Activated T-helper 2 cell treated with anti-CD3 and anti-CD28 coated beads, Interferon-gamma antibody, Interleukin-2, Interleukin-4, amounts not matched to agents 10 μg/mL and 5 μg/mL and 100 μg/mL, durations not matched to agents 14 hours and 24 hours and 36 hours (primary cell): Measurements from ENCODE around the gene MUC6. TPM values are rescaled to one million over a fixed set of nuclear protein-coding genes. Genes with fewer than 3 reads are reported as not detected.

ENCODE experiments used
- DNase-seq: peaks from one replicate; pipeline ENCODE4 v3.0.0; 2021; ENCODE audit warnings: low spot score
- H3K27ac Mint-ChIP-seq: one replicate; pipeline ENCODE4 v1.8.0; 2021; ENCODE audit warnings: mixed read lengths
- H3K27me3 Mint-ChIP-seq: one replicate; pipeline ENCODE4 v1.8.0; 2021; ENCODE audit warnings: low read depth, mixed read lengths
- H3K36me3 Mint-ChIP-seq: one replicate; pipeline ENCODE4 v1.8.0; 2021; ENCODE audit warnings: low read depth, mixed read lengths
- H3K4me1 Mint-ChIP-seq: one replicate; pipeline ENCODE4 v1.8.0; 2021; ENCODE audit warnings: low read depth, mixed read lengths
- H3K4me3 Mint-ChIP-seq: one replicate; pipeline ENCODE4 v1.8.0; 2021; ENCODE audit warnings: low read depth, mild to moderate bottlenecking, moderate library complexity, mixed read lengths
- H3K9me3 Mint-ChIP-seq: one replicate; pipeline ENCODE4 v1.8.0; 2021; ENCODE audit warnings: mixed read lengths
- intact Hi-C: fragments of 100-400 bp; cut with micrococcal nuclease; formaldehyde crosslinking; loops from one replicate; pipeline ENCODE4 v1.15.1; 2023
- total RNA-seq: library from RNA; stranded (reverse); gene quantifications from 2 replicates; pipeline ENCODE4 v1.2.3, GENCODE V29; 2022

The MUC6 gene, protein sequence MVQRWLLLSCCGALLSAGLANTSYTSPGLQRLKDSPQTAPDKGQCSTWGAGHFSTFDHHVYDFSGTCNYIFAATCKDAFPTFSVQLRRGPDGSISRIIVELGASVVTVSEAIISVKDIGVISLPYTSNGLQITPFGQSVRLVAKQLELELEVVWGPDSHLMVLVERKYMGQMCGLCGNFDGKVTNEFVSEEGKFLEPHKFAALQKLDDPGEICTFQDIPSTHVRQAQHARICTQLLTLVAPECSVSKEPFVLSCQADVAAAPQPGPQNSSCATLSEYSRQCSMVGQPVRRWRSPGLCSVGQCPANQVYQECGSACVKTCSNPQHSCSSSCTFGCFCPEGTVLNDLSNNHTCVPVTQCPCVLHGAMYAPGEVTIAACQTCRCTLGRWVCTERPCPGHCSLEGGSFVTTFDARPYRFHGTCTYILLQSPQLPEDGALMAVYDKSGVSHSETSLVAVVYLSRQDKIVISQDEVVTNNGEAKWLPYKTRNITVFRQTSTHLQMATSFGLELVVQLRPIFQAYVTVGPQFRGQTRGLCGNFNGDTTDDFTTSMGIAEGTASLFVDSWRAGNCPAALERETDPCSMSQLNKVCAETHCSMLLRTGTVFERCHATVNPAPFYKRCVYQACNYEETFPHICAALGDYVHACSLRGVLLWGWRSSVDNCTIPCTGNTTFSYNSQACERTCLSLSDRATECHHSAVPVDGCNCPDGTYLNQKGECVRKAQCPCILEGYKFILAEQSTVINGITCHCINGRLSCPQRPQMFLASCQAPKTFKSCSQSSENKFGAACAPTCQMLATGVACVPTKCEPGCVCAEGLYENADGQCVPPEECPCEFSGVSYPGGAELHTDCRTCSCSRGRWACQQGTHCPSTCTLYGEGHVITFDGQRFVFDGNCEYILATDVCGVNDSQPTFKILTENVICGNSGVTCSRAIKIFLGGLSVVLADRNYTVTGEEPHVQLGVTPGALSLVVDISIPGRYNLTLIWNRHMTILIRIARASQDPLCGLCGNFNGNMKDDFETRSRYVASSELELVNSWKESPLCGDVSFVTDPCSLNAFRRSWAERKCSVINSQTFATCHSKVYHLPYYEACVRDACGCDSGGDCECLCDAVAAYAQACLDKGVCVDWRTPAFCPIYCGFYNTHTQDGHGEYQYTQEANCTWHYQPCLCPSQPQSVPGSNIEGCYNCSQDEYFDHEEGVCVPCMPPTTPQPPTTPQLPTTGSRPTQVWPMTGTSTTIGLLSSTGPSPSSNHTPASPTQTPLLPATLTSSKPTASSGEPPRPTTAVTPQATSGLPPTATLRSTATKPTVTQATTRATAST (N-terminal part only)
- total RNA-seq, result not detected in 2 replicates

DNA sequence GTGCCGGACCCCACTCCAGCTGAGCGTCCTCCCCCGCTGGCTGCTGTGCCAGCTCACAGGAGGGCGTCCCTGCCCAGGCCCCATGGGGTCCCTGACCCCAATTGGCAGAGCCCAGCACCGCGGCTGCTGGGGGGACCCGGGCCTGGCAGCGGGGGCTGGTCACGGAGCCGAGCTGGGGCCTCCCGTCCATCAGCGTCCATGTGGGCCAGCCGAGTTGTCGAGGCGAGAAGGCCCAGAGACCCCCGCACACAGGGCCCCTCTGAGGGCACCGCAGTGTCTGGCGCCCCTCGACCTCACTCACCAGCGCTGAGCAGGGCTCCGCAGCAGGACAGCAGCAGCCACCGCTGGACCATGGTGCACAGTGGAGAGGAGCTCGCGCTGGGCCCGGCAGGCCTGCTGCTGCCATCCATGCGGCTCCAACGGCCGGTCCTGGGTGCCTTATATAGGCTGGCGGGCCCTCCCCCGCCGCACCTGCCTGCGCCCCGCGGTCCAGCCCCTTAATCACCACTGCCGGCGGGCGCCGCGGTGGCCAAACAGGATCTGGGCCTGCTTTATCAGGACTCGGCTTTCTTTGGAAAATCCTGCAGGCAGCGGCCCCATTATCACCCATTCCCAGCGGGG is at the start of gene MUC6:
TSS of gene MUC6 (minus strand) at position 416 of the 621 bp plus-strand sequence. CDS start at position 353, 63 bp downstream.
- Mint-ChIP-seq H3K27me3 (no peaks in the 10 kb centered on the region), H3K9me3 (no peaks in the 10 kb centered on the region), H3K36me3 (no peaks in the 10 kb centered on the region), H3K4me3 (no peak within 1 kb of the TSS), H3K27ac (no peak within 1 kb of the TSS), H3K4me1 (no peaks in the 10 kb centered on the region)
- no peak for DNase-seq
- intact Hi-C loops, result no loop called here

DNA sequence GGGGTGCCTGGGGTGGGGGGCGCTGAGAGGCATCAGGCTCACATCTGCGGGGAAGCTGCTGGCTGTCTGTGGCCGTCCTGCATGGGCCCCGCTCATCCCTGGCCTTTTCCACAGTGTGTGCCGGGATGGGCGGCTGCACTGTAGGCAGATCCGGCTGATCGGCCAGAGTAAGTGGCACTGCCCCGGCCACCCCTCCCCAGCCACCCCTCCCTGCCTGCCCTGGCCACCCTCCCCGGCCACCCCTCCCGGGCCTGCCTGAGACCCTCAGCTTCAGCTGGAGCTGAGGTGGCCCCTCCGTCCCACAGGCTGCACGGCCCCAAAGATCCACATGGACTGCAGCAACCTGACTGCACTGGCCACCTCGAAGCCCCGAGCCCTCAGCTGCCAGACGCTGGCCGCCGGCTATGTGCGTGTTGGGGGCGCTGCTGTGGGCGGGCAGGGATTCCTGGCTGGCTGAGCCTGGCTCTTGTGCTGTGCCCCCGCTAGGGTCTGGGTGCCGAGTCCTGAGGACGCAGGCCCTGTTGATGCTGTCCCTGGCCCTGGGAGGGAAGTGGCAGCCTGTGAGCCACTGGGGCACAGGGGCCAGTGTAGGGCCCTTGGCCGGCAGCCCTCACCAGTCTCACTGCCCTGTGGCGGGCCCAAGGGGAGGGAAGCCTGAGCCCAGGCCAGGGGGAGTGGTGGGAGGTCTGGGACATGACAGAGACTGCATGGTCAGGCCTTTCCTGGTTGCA is 49.1 kb upstream of the MUC6 start:
- intact Hi-C loops, result no loop called here
- Mint-ChIP-seq H3K27ac (no peak overlapping the region), H3K4me3 (no peak overlapping the region), H3K27me3 (no peaks in the 10 kb centered on the region), H3K36me3 (no peaks in the 10 kb centered on the region), H3K9me3 (no peaks in the 10 kb centered on the region), H3K4me1 (no peaks in the 10 kb centered on the region)
- DNase-seq, result no peak

DNA sequence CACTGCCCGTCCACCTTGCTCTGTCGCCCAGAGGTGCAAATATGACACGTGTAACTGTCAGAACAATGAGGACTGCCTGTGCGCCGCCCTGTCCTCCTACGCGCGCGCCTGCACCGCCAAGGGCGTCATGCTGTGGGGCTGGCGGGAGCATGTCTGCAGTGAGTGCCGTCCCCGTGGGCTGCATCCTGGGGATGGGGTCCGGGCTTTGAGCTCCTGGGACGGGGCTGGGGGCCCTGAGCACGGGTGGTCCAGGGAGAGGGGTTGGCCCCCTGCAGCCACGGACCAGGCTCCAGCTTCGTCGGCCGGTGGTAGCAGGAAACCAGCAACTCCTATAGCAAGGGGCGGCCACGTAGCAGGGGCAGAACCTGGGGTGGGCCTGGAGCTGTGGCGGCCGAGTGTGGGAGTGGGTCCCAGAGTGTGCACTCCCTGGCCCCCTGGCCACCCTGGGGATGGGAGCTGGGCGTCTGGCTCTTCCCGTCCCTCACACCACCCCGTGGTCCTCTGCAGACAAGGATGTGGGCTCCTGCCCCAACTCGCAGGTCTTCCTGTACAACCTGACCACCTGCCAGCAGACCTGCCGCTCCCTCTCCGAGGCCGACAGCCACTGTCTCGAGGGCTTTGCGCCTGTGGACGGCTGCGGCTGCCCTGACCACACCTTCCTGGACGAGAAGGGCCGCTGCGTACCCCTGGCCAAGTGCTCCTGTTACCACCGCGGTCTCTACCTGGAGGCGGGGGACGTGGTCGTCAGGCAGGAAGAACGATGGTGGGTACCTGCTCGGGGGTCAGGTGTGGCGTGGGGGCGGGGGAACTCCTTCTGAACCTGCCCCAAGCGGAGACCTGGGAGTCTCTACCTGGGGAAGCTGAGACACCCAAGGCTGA is 48.3 kb upstream of the MUC6 start:
- intact Hi-C loops, result no loop called here
- no peak for DNase-seq
- Mint-ChIP-seq H3K27me3 (no peaks in the 10 kb centered on the region), H3K4me3 (no peak overlapping the region), H3K27ac (no peak overlapping the region), H3K36me3 (no peaks in the 10 kb centered on the region), H3K4me1 (no peaks in the 10 kb centered on the region), H3K9me3 (no peaks in the 10 kb centered on the region)

DNA sequence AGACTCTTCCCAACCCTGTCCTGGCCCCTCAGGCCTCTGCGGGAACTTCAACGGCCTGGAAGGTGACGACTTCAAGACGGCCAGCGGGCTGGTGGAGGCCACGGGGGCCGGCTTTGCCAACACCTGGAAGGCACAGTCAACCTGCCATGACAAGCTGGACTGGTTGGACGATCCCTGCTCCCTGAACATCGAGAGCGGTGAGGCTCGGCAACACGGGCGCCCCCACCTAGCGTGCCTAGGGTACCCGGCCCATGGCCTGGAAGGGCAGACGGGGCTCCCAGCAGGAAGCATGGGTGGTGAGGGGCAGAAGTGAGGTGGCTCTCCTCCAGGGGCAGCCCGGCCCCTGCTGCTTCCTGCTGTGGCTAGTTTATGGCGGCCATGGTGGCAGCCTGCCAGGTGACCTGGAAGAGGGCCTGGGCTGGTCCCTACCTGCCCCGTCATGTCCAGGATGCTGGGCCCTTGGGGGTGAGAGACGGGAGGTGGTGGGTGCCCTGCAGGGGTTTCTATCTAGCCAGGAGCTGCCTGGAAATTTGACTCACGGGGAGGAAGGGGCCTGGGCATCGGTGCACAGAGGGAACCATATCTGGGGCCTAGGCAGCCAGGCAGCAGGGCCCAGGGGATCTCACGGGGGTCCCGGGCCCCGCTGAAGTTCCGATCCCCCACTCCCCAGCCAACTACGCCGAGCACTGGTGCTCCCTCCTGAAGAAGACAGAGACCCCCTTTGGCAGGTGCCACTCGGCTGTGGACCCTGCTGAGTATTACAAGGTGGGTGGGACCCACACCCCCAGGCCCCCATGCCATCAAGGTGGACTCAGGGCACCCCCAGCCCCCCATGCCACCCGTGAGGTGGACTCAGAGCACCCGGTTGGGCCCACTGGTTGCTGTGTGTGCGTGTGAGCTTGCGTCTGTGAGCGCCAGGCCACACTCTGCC is 47.4 kb upstream of the MUC6 start:
- no peak for DNase-seq
- Mint-ChIP-seq H3K9me3 (no peaks in the 10 kb centered on the region), H3K36me3 (no peaks in the 10 kb centered on the region), H3K27ac (no peak overlapping the region), H3K27me3 (no peaks in the 10 kb centered on the region), H3K4me3 (no peak overlapping the region), H3K4me1 (no peaks in the 10 kb centered on the region)
- intact Hi-C loops, result no loop called here

DNA sequence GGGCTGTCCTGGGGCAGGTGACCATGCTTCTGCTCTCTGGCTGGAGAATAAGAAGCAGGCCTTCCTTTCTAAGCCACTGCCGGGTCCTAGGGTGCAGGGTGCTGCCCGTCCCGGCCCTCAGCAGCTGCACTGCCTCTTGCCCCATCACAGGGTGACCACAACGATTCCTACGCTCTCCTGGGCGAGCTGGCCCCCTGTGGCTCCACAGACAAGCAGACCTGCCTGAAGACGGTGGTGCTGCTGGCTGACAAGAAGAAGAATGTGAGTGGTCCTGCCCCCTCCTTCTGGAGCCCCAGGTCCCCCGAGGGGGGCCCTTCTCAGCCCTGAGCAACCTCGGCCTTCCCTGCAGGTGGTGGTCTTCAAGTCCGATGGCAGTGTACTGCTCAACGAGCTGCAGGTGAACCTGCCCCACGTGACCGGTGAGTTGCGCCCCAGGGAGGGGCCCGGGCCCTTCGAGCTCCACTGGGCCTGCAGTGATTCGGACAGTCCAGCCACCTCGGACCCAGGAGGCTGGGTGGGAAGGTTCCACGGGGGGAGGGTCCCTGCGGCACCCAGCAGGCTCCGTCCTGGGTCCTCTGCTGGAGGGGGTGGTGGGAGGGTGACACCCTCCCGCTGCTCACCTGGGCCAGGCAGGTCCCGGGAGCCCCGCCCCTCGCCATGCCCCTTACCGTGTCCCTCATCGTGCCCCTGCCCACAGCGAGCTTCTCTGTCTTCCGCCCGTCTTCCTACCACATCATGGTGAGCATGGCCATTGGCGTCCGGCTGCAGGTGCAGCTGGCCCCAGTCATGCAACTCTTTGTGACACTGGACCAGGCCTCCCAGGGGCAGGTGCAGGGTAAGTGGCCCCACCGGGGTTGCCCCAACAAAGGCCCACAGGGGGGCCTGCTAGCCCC is 46.5 kb upstream of the MUC6 start:
- Mint-ChIP-seq H3K36me3 (no peaks in the 10 kb centered on the region), H3K4me1 (no peaks in the 10 kb centered on the region), H3K4me3 (no peak overlapping the region), H3K27ac (no peak overlapping the region), H3K27me3 (no peaks in the 10 kb centered on the region), H3K9me3 (no peaks in the 10 kb centered on the region)
- DNase-seq, result no peak
- intact Hi-C loops, result no loop called here

DNA sequence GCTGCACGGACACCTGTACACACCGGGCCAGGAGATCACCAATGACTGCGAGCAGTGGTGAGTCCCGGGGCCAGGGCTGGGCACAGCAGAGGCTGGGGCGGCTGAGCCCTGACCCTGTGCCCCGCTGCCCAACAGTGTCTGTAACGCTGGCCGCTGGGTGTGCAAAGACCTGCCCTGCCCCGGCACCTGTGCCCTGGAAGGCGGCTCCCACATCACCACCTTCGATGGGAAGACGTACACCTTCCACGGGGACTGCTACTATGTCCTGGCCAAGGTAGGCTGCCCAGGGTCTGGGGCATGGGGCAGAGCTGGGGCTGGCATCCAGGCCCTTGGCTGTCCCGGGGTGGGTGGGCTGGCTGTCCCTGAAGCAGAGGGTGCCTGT is 45.8 kb upstream of the MUC6 start:
- H3K4me1 Mint-ChIP-seq, result no peaks in the 10 kb centered on the region
- no peaks in the 10 kb centered on the region for H3K36me3 Mint-ChIP-seq
- no peaks in the 10 kb centered on the region for H3K27me3 Mint-ChIP-seq
- DNase-seq, result no peak
- no peak overlapping the region for H3K4me3 Mint-ChIP-seq
- intact Hi-C loops, result no loop called here
- no peak overlapping the region for H3K27ac Mint-ChIP-seq
- no peaks in the 10 kb centered on the region for H3K9me3 Mint-ChIP-seq

DNA sequence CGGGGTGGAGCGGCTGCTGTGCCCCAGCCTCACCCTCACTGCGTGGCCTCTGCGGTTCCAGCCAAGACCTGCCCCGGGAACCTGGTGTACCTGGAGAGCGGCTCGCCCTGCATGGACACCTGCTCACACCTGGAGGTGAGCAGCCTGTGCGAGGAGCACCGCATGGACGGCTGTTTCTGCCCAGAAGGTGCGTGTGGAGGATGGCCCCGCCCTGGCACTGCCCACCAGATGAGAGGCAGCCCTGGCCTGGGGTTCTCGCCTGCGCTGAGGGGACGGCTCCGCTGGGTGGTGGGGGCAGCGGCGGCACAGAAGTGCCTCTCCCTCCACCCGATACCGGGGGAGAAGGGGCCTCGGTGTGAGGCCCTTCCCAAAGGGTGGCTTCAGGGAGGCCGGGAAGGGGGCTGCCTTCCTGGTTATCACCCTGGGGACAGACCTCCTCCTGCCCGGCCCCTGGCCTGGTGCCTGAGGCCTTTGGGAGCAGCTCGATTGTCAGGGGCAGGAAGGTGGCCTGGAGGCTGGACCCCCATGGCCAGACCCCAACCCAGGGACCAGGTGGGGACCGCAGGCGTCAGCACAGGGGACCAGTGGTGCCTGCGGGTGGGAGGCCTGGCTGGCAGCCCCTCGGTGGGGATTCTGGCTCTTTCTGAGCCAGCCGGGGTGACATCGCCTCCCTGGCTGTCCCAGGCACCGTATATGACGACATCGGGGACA is 45.2 kb upstream of the MUC6 start:
- Mint-ChIP-seq H3K27ac (no peak overlapping the region), H3K4me3 (no peak overlapping the region), H3K4me1 (no peaks in the 10 kb centered on the region), H3K36me3 (no peaks in the 10 kb centered on the region), H3K9me3 (no peaks in the 10 kb centered on the region), H3K27me3 (no peaks in the 10 kb centered on the region)
- DNase-seq, result no peak
- intact Hi-C loops, result no loop called here

DNA sequence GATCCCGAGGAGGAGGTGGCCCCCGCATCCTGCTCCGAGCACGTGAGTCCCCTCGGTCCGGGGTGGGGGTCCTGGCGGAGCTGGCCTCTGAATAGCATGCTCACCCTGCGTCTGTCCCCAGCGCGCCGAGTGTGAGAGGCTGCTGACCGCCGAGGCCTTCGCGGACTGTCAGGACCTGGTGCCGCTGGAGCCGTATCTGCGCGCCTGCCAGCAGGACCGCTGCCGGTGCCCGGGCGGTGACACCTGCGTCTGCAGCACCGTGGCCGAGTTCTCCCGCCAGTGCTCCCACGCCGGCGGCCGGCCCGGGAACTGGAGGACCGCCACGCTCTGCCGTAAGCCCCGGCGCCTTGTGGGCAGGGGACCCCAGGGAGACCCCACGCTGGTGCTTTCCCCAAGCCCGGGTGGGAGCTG is 41.7 kb upstream of the MUC6 start:
- Mint-ChIP-seq H3K27ac (no peak overlapping the region), H3K4me1 (no peaks in the 10 kb centered on the region), H3K36me3 (no peaks in the 10 kb centered on the region), H3K27me3 (no peaks in the 10 kb centered on the region), H3K9me3 (no peaks in the 10 kb centered on the region), H3K4me3 (no peak overlapping the region)
- no peak for DNase-seq
- intact Hi-C loops, result no loop called here

DNA sequence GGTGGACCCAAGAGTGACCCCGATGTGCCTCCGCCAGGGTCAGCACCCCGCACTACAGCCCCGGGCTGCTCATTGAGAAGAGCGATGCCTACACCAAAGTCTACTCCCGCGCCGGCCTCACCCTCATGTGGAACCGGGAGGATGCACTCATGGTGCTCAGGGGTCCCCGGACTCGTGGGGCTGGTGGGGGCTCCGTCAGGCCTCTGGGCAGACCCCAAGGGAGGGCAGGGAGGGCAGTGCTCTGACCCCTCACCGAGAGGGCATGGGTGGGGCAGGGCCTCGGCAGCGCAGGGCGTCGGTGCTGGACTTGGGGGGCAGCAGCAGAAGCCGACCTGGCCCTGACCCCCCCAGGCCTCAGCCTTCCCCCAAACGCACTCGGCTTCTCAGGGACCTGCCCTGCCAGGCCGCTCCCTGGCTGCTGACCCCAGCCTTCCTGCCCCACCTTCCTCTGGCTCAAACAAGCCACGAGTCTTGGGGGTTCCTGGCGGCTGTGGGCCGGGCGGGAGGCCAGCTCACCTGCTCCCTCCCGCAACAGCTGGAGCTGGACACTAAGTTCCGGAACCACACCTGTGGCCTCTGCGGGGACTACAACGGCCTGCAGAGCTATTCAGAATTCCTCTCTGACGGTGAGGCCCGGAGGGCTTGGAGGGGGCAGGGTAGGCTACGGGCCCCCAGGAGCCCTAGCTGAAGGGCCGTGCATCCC is 41.0 kb upstream of the MUC6 start:
- H3K36me3 Mint-ChIP-seq, result no peaks in the 10 kb centered on the region
- no peak overlapping the region for H3K27ac Mint-ChIP-seq
- H3K27me3 Mint-ChIP-seq, result no peaks in the 10 kb centered on the region
- H3K4me3 Mint-ChIP-seq, result no peak overlapping the region
- H3K9me3 Mint-ChIP-seq, result no peaks in the 10 kb centered on the region
- H3K4me1 Mint-ChIP-seq, result no peaks in the 10 kb centered on the region
- DNase-seq, result no peak
- intact Hi-C loops, result no loop called here
